Measurements from ENCODE around the gene FUOM. TPM values are rescaled to one million over a fixed set of nuclear protein-coding genes. Genes with fewer than 3 reads are reported as not detected.

FUOM gene
- total RNA-seq, 1 donor from 2014 or later = 38.5 TPM

- no peak for DNase-seq (ENCODE audit: low spot score in 2 of 2)
- H3K27me3 ChIP-seq = no peaks in the 10 kb centered on the region
- intact Hi-C loops (cut with DNase I) = no loop called here
- no peaks in the 10 kb centered on the region for H3K9me3 ChIP-seq
- peaks cover 48 to 71% of the 10 kb centered on the region in 2 donors for H3K36me3 ChIP-seq
- H3K27ac ChIP-seq = no peak overlapping the region
- no peak overlapping the region for H3K4me3 ChIP-seq
- H3K4me1 ChIP-seq = no peaks in the 10 kb centered on the region
- TF ChIP-seq, protein P1, sequence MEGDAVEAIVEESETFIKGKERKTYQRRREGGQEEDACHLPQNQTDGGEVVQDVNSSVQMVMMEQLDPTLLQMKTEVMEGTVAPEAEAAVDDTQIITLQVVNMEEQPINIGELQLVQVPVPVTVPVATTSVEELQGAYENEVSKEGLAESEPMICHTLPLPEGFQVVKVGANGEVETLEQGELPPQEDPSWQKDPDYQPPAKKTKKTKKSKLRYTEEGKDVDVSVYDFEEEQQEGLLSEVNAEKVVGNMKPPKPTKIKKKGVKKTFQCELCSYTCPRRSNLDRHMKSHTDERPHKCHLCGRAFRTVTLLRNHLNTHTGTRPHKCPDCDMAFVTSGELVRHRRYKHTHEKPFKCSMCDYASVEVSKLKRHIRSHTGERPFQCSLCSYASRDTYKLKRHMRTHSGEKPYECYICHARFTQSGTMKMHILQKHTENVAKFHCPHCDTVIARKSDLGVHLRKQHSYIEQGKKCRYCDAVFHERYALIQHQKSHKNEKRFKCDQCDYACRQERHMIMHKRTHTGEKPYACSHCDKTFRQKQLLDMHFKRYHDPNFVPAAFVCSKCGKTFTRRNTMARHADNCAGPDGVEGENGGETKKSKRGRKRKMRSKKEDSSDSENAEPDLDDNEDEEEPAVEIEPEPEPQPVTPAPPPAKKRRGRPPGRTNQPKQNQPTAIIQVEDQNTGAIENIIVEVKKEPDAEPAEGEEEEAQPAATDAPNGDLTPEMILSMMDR (IDR thresholded peaks at IDR 0.05) = no peak
These were observed 8.9 kb upstream of the FUOM start for GRCh38 chr10:133366751-133367150.

- Histone ChIP-seq H3K4me1 (no peaks in the 10 kb centered on the region), H3K27ac (no peak overlapping the region), H3K27me3 (no peaks in the 10 kb centered on the region), H3K9me3 (no peaks in the 10 kb centered on the region), H3K4me3 (no peak overlapping the region), H3K36me3 (peaks cover 48 to 71% of the 10 kb centered on the region in 2 donors)
- DNase-seq (ENCODE audit: low spot score in 2 of 2) = no peak
- intact Hi-C loops (cut with DNase I) = no loop called here
- TF ChIP-seq, protein P1 (IDR thresholded peaks at IDR 0.05) = no peak
These were observed 8.3 kb upstream of the FUOM start for GRCh38 chr10:133366130-133366478.

DNA sequence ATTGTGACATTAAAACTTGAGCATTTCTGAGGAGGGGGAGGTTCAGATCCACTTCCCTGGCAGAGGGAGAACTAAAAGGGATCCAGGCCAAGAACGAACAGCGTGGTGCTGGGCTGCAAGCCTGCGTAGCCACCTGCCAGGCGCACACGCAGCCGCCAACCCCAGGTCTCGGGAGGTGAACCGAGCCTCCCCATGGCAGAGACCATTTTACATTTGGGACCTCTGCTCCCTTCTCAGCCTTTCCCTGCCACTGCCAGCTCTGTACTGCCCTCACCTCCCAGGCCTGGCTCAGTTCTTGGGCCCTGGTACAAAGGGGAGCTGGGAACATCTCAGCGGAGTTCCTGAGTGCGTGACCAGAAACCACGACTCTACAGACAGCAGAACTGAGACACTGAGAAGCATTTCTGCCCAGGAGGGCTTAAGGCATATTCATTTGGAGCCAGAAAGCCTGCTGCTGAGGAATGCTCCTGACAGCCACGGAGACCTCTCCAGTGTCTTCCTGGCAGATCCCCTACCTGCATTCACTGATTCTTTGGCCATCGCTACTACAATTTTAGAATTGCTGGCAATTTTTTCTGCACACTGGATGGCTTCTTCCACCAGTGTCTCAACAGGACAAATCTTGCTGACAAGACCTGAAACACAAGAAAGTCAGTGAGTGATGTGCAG is 7.8 kb upstream of the FUOM start:
- Histone ChIP-seq H3K4me1 (no peaks in the 10 kb centered on the region), H3K27me3 (no peaks in the 10 kb centered on the region), H3K36me3 (peaks cover 48 to 69% of the 10 kb centered on the region in 2 donors), H3K4me3 (no peak overlapping the region), H3K9me3 (no peaks in the 10 kb centered on the region), H3K27ac (no peak overlapping the region)
- no peak for DNase-seq (ENCODE audit: low spot score in 2 of 2)
- TF ChIP-seq, protein P1 (IDR thresholded peaks at IDR 0.05) = no peak
- intact Hi-C loops (cut with DNase I) = no loop called here

- Histone ChIP-seq H3K27ac (no peak overlapping the region), H3K36me3 (peaks cover 47 to 61% of the 10 kb centered on the region in 2 donors), H3K27me3 (no peaks in the 10 kb centered on the region), H3K4me1 (no peaks in the 10 kb centered on the region), H3K4me3 (no peak overlapping the region), H3K9me3 (no peaks in the 10 kb centered on the region)
- TF ChIP-seq, protein P1 (IDR thresholded peaks at IDR 0.05) = no peak
- DNase-seq (ENCODE audit: low spot score in 2 of 2) = no peak
- intact Hi-C loops (cut with DNase I) = no loop called here
These were observed 7.0 kb upstream of the FUOM start for GRCh38 chr10:133364645-133365431.

DNA sequence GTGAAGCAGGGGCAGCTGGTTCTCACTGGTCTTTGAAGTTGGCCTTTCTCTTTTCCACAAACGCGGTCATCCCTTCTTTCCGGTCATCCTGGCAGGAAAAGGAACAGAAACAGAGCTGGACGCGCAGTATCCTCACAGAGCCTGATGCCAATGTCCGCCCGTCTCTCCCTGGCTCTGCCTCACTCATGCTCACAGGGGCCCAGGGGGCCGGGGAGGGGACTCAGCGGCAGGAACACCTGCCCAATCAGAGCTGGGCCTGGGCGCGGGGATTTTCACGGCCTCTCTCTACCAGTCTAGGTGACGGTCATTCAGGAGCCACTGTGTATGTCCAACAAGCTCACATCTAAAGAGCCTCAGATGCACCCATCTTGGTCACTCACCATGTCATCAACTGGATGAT is 5.0 kb upstream of the FUOM start:
- intact Hi-C loops (cut with DNase I) = no loop called here
- Histone ChIP-seq H3K9me3 (no peaks in the 10 kb centered on the region), H3K27ac (no peak overlapping the region), H3K27me3 (no peaks in the 10 kb centered on the region), H3K4me3 (no peak overlapping the region), H3K4me1 (no peaks in the 10 kb centered on the region), H3K36me3 (peaks cover 31 to 42% of the 10 kb centered on the region in 2 donors)
- no peak for DNase-seq (ENCODE audit: low spot score in 2 of 2)
- TF ChIP-seq, protein P1 (IDR thresholded peaks at IDR 0.05) = no peak
